Natural killer cell (primary cell): ENCODE data around the gene ZNF750. TPM values are rescaled to one million over a fixed set of nuclear protein-coding genes. Genes with fewer than 3 reads are reported as not detected.

Source experiments
- ATAC-seq, 3 donors: fragments of 150-1000 bp in 2 of 3; fragments of 200-7000 bp in 1 of 3; cut with Tn5 transposase; 1 replicate in 1 of 3; 2 replicates in 2 of 3; pipeline ENCODE4 v1.10.0; 2021; ENCODE audit warnings: mild to moderate bottlenecking in 2 of 3, moderate library complexity in 2 of 3
- DNase-seq, 2 donors: peaks; one replicate each; pipeline versions ENCODE4 v3.0.0 to v3.0.0-alpha.2; 2013 to 2021; ENCODE audit warnings: mixed read lengths in 1 of 2
- H3K27ac ChIP-seq: one replicate; pipeline ENCODE4 v1.5.1; 2013; ENCODE audit warnings: mild to moderate bottlenecking, low read length
- H3K27me3 ChIP-seq: one replicate; pipeline ENCODE4 v1.6.1; 2013; ENCODE audit warnings: low read length; ENCODE audit not compliant: control insufficient read depth, insufficient read depth
- H3K36me3 ChIP-seq: one replicate; pipeline ENCODE4 v1.6.1; 2013; ENCODE audit warnings: low read length; ENCODE audit not compliant: control insufficient read depth, insufficient read depth
- H3K4me1 ChIP-seq: one replicate; pipeline ENCODE4 v1.6.1; 2013; ENCODE audit warnings: low read length; ENCODE audit not compliant: control insufficient read depth, insufficient read depth
- H3K4me3 ChIP-seq: one replicate; pipeline ENCODE4 v1.5.1; 2013; ENCODE audit warnings: low read length
- H3K9me3 ChIP-seq: one replicate; pipeline ENCODE4 v1.6.1; 2013; ENCODE audit warnings: low read length; ENCODE audit not compliant: control insufficient read depth, insufficient read depth
- H3K27ac Mint-ChIP-seq, 2 donors: one replicate each; pipeline ENCODE4 v1.8.0; 2022; ENCODE audit warnings: mild to moderate bottlenecking in 2 of 2, mixed read lengths in 2 of 2, moderate library complexity in 1 of 2
- H3K27me3 Mint-ChIP-seq, 2 donors: one replicate each; pipeline ENCODE4 v1.8.0; 2022; ENCODE audit warnings: low read depth in 2 of 2, mixed read lengths in 2 of 2
- H3K36me3 Mint-ChIP-seq: one replicate; pipeline ENCODE4 v1.8.0; 2022; ENCODE audit warnings: mixed read lengths
- H3K4me1 Mint-ChIP-seq, 2 donors: one replicate each; pipeline ENCODE4 v1.8.0; 2022; ENCODE audit warnings: mixed read lengths in 2 of 2
- H3K4me3 Mint-ChIP-seq: one replicate; pipeline ENCODE4 v1.8.0; 2022; ENCODE audit warnings: mild to moderate bottlenecking, moderate library complexity, mixed read lengths
- H3K9me3 Mint-ChIP-seq, 2 donors: one replicate each; pipeline ENCODE4 v1.8.0; 2022; ENCODE audit warnings: mixed read lengths in 2 of 2
- CTCF ChIP-seq: fragments of 200-600 bp; IDR thresholded peaks from one replicate; pipeline ENCODE4 v1.8.0; 2022; ENCODE audit warnings: antibody characterized with exemption
- WGBS: methylation state at CpG from one replicate; pipeline ENCODE4 v1.1.7; 2013; ENCODE audit warnings: missing lambda C conversion rate; ENCODE audit not compliant: insufficient coverage; 5-methylcytosine and 5-hydroxymethylcytosine counted together
- intact Hi-C: fragments of 100-400 bp; cut with micrococcal nuclease; formaldehyde crosslinking; loops from one replicate; pipeline ENCODE4 v1.14.2; 2022
- total RNA-seq, 4 donors: library from RNA; stranded (reverse); fragments of 120-200 nt in 1 of 4; gene quantifications; one replicate each; pipeline versions ENCODE4 v1.2.3 to v1.2.4, GENCODE V29; 2013 to 2022

The ZNF750 gene
- total RNA-seq, 3 donors from 2014 or later (not counting 1 experiment from before 2014, with no cell fraction given) = not detected

- Histone ChIP-seq H3K9me3 (no peaks in the 10 kb centered on the region), H3K4me1 (peaks cover 13% of the 10 kb centered on the region), H3K36me3 (no peaks in the 10 kb centered on the region), H3K27ac (no peak overlapping the region), H3K4me3 (no peak overlapping the region), H3K27me3 (no peaks in the 10 kb centered on the region)
- no peak overlapping the region for H3K27ac Mint-ChIP-seq
- H3K9me3 Mint-ChIP-seq = no peaks in the 10 kb centered on the region
- no peaks in the 10 kb centered on the region for H3K36me3 Mint-ChIP-seq
- DNase-seq (no peak), ATAC-seq (no peak)
- no peak overlapping the region for H3K4me3 Mint-ChIP-seq
- no peaks in the 10 kb centered on the region for H3K27me3 Mint-ChIP-seq
- no peak for TF ChIP-seq CTCF
- intact Hi-C loops = no loop called here
- 85% methylated on average over 9 of the region's 9 CpGs for WGBS
- H3K4me1 Mint-ChIP-seq = peaks cover 20 to 21% of the 10 kb centered on the region in 2 donors
Measured at GRCh38 chr17:82835122-82835521, 4.7 kb downstream of the ZNF750 start.

DNA sequence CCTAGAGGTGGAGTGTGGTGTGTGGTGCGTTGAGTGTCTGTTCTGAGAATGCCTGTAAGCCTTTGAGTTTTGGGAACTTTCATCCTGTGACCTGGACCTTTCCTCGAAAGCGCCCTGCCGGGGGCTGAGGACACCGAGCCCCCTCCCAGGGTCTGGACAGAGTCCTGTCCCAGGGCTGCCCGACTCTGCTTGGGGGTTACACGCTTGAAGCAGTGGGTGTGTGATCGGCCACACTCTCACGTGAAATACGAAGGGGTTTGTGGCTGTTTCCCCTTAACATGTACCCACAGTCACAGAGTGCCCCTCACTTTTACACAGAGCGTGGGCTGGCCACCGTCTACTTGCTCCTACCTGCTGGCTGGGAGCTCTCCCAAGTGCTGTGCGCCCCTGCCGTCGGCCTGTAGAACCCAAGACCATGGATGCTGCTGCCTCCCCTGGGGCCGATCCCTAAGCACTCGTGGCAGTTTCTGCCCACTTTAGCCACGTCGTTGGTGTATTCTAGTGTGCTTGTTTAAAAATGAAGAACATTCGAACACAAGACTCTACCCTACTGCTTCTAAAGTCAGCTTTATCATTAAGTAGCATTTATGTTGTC is 6.8 kb downstream of the ZNF750 start:
- H3K4me1 Mint-ChIP-seq = peaks cover 22 to 26% of the 10 kb centered on the region in 2 donors
- no peaks in the 10 kb centered on the region for H3K27me3 Mint-ChIP-seq
- no peak for ATAC-seq
- H3K27me3 ChIP-seq = no peaks in the 10 kb centered on the region
- no peaks in the 10 kb centered on the region for H3K9me3 ChIP-seq
- no peaks in the 10 kb centered on the region for H3K36me3 ChIP-seq
- H3K4me1 ChIP-seq = peaks cover 12% of the 10 kb centered on the region
- no peak overlapping the region for H3K4me3 Mint-ChIP-seq
- no peaks in the 10 kb centered on the region for H3K36me3 Mint-ChIP-seq
- DNase-seq = no peak
- TF ChIP-seq CTCF = no peak
- no peak overlapping the region for H3K4me3 ChIP-seq
- H3K9me3 Mint-ChIP-seq = no peaks in the 10 kb centered on the region
- intact Hi-C loops = no loop called here
- 95% methylated on average over 19 of the region's 20 CpGs for WGBS
- H3K27ac Mint-ChIP-seq = no peak overlapping the region
- H3K27ac ChIP-seq = no peak overlapping the region

GRCh38 chr17:82832411-82832810 is 7.4 kb downstream of the ZNF750 start:
- peaks cover 17 to 24% of the 10 kb centered on the region in 2 donors for H3K4me1 Mint-ChIP-seq
- no peaks in the 10 kb centered on the region for H3K27me3 ChIP-seq
- H3K4me3 Mint-ChIP-seq = no peak overlapping the region
- no peak for TF ChIP-seq CTCF
- H3K4me1 ChIP-seq = peaks cover 7% of the 10 kb centered on the region
- H3K9me3 ChIP-seq = no peaks in the 10 kb centered on the region
- no peak for DNase-seq
- H3K27me3 Mint-ChIP-seq = no peaks in the 10 kb centered on the region
- no peaks in the 10 kb centered on the region for H3K36me3 ChIP-seq
- WGBS = 90% methylated on average over 20 of the region's 20 CpGs
- intact Hi-C loops = no loop called here
- H3K4me3 ChIP-seq = no peak overlapping the region
- no peak overlapping the region for H3K27ac Mint-ChIP-seq
- no peaks in the 10 kb centered on the region for H3K36me3 Mint-ChIP-seq
- no peaks in the 10 kb centered on the region for H3K9me3 Mint-ChIP-seq
- no peak overlapping the region for H3K27ac ChIP-seq
- ATAC-seq = no peak

GRCh38 chr17:82831818-82832200 is 8.0 kb downstream of the ZNF750 start:
- Histone ChIP-seq H3K4me1 (peaks cover 8% of the 10 kb centered on the region), H3K4me3 (no peak overlapping the region), H3K9me3 (no peaks in the 10 kb centered on the region), H3K27me3 (no peaks in the 10 kb centered on the region), H3K27ac (no peak overlapping the region), H3K36me3 (no peaks in the 10 kb centered on the region)
- no peak overlapping the region for H3K4me3 Mint-ChIP-seq
- H3K9me3 Mint-ChIP-seq = no peaks in the 10 kb centered on the region
- no peaks in the 10 kb centered on the region for H3K27me3 Mint-ChIP-seq
- H3K36me3 Mint-ChIP-seq = no peaks in the 10 kb centered on the region
- DNase-seq (no peak), ATAC-seq (no peak)
- H3K27ac Mint-ChIP-seq = no peak overlapping the region
- intact Hi-C loops = no loop called here
- no peak for TF ChIP-seq CTCF
- WGBS = 98% methylated on average over 18 of the region's 18 CpGs
- H3K4me1 Mint-ChIP-seq = peaks cover 15 to 24% of the 10 kb centered on the region in 2 donors
